Superior temporal gyrus (tissue), 1 donor: ENCODE results near the gene ZNF514.

Source experiments
- DNase-seq: peaks from one replicate; pipeline ENCODE4 v3.0.0-alpha.2; 2016; ENCODE audit errors: extremely low spot score

The ZNF514 gene

DNA sequence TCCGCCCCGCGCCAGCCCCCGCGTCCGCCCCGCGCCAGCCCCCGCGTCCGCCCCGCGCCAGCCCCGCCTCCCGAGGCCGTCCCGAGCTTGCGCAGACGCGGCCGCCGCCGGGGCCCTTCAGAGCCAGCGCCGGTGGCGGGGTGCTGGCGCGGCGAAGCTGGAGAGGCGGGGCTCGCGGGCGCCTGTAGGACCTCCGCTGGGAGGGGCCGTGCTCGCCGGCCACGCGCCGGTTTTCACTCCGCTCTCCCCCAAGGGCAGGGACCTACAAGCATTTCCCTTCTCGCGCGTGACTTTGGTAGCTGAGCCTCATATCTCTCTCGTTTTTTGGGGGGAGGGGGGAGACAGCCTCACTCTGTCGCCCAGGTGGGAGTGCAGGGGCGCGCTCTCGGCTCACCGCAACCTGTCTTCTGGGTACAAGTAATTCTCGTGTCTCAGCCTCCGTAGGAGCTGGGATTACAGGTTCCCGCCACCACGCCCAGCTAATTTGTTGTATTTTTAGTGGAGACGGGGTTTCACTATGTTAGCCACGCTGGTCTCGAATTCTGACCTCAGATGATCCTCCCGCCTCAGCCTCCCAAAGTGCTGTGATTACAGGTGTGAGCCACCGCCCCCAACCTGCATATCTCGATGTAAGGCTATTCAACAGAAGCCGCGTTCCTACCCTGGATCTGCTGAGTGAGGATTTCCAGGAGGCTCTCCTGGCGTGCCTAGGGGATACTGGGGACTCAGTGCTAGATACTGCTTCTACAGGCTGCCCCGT is at the start of gene ZNF514:
TSS of gene ZNF514 (minus strand) at position 159 of the 760 bp plus-strand sequence. CDS start 6,595 bp downstream, outside the sequence.
- DNase-seq, result peak; percentile 72

- no peak for DNase-seq
Observed at GRCh38 chr2:95208106-95208505, 48.5 kb upstream of the ZNF514 start.

DNA sequence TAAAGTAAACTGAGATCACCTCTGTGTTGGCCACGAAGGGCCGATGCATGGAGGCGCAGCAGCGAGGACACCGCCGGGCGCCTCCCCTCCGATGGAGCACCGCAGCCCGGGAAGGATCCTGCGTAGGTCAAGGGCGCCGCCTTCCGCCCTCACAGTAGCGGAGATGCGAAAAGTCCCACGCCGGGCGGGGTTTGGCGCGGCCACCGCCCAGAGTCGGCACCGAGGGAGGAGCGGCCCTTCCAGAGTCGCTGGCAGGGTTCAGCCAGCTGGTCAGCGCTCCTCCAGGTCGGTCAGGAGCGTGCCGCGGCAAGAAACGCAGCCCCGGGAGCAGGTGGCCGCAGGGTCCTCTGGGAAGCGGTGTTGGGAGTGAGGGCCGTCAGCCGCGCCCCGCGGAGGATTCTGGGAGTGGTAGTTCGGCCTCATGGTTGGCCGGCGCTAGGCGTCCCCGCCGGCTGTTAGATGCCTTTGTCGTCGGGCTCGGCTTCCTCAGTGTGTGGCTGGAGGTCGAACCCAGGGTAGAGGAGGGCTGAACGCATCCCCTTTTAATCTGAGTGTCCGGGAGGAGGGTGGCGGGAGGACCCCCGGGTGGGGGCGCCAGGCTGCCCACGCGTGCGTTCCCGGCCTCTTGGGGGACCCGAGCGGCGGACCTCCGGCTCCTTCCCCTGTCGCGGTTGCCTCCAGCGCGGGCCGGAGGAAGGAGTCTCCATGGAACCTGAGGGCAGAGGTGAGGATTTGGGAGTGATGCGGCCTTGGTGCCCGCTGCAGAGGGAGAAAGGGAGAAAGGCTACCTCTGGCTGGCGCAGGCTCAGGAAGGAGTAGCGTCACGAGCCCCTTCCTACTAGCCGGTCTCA is 47.7 kb upstream of the ZNF514 start, which contains the start of gene ZNF892:
TSS of gene ZNF892 (plus strand) at position 411 of the 851 bp plus-strand sequence. CDS start at position 706, 295 bp downstream.
- DNase-seq, result peak; percentile 92

GRCh38 chr2:95206096-95206495 is 46.4 kb upstream of the ZNF514 start:
- no peak for DNase-seq

DNA sequence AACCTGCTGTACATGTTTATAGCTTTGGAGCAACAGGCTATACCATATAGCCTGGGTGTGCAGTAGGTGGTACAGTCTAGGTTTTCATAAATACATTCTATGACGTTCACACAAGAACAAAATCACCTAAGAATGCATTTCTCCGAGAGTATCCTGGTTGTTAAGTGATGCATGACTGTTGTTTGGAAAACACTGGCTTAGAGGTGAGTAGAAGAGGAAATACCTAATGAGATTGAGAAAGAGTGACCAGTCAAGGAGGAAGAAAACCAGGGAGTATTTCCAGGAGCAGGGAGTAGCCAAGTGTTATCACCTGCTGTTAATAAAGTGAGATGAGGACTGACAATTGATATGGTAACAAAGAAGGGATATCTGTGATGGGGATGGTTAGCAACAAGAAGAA is 44.7 kb upstream of the ZNF514 start:
- DNase-seq, result no peak

DNA sequence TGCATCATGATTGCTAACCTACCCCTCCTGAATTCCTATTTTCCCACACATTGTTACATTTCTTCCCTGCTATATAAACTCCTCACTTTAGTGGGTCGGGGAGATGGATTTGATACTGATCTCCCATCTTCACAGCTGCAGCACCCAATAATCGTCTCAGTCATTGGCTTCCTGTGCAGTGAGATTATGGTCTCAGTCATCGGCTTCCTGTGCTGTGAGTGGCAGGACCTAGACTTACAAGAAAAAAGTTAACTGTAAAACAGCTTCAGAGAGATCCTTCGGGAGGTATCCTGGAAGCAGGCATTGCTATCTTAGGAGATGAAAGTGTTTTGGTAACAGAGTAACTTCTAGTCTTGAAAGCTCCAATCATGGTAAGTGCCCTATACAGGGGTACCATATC is 44.3 kb upstream of the ZNF514 start:
- no peak for DNase-seq

GRCh38 chr2:95192956-95193355 is 33.3 kb upstream of the ZNF514 start:
- peak; percentile 64 for DNase-seq

GRCh38 chr2:95185973-95186372 is 26.3 kb upstream of the ZNF514 start:
- DNase-seq, result peak; percentile 11

DNA sequence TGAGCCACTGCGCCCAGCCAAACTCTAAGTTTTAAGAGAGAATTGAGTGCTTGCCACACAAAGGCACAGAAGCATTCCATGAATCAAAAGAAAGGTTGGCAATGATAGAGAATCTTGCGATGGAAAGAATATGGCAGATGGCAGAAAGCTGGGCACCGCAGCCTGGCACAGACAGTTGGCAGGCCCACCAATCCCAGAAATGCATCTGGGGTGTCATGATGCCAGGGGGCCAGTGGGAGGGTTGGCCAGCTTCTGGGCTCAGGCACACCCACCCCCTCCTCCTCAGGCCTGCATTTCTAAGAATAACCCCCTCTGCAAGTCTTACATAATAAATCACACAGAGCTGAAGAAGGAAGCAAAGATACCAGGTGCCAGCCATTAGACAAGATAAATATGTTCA is 25.5 kb upstream of the ZNF514 start:
- peak; percentile 32 for DNase-seq

DNA sequence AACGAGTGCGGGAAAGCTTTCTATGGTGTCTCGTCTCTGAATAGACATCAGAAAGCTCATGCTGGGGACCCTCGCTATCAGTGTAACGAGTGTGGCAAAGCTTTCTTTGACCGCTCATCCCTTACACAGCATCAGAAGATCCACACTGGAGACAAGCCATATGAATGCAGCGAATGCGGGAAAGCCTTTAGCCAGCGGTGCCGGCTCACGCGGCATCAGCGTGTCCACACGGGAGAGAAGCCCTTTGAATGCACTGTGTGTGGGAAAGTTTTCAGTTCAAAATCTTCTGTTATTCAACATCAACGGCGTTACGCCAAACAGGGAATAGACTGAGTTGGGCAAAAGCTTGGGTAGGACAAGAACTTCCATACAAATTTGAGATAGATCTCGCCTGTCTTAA is 22.1 kb upstream of the ZNF514 start:
- DNase-seq, result no peak

DNA sequence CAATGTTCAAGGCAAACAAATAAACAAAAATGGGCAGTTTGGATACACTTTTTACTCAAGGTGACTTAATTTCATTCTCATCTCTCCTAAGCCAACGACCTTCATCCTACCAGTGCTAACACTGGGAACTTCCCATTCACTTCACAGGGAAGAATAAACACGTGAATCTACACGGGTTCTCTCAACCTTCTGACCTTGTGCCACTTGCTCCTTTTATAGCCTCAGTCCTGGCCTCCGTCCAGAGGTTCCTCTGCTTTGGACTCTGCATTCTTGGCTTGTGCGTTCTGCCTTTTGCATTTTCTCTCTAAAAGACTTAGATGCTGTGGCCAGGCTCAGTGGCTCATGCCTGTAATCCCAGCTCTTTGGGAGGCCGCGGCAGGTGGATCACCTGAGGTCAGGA is 19.8 kb upstream of the ZNF514 start:
- no peak for DNase-seq

DNA sequence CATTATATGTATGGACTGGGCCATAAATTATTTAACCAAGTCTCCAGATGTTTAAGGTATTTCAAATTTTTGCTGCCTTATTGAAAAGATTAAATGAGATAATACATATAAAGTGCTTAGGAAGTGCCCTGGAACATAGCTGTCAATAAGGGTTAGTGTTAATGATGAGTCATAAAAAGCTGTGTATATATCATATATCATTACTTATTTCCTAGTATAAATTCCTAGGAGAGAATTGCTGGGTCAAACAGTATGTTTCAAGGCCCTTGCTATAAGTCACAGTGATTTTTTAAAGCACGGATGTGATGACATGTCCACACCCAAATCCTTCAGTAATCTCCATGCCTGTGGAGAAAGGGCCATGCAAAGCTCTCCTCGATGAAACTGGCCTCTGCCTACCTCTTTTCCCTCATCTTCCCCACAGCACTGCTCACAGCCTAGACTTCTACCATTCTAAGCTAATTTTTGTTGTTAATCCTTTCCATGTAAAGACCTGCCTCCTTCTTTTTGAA is 14.4 kb upstream of the ZNF514 start:
- no peak for DNase-seq

- DNase-seq, result no peak
Observed at GRCh38 chr2:95171902-95172301, 12.3 kb upstream of the ZNF514 start.

GRCh38 chr2:95166065-95166763 is 6.6 kb upstream of the ZNF514 start:
- no peak for DNase-seq

DNA sequence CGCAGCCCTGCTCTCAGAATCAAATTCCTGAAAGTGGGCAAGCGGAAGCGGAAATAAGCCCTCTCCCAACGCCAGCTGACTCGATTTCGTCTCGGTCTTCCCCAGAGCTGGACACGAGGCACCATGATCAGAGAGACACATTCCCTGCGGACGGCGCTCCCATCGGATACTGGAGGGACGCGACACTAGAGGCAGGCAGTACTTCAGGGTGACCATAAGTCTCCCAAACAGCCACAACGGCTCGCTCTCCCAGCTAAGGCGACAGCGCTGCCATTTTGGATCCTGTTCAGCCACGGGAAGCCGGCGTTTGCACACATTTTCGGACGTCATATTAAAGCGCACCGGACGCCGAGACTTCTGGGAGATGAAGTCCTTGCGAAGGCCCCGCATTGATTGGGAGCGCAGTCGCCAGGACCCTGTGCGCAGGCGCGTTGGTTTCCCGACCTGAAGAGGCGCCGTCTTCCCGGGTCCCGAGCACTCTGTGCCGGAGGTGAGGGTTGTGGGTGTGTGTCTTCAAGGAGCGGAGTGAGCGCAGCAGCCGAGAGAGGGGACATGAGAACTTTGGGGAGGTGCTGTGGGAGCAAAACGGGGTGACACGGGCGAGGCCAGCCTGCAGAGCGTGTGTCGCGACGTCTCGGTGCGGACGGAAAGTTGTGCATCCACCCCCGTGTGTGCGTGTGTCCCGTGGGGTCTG is 5.9 kb upstream of the ZNF514 start, which contains the start of gene ZNF2:
TSS of gene ZNF2 (plus strand) at position 439 of the 694 bp plus-strand sequence. CDS start 10,418 bp downstream, outside the sequence.
- DNase-seq, result peak; percentile 100

DNA sequence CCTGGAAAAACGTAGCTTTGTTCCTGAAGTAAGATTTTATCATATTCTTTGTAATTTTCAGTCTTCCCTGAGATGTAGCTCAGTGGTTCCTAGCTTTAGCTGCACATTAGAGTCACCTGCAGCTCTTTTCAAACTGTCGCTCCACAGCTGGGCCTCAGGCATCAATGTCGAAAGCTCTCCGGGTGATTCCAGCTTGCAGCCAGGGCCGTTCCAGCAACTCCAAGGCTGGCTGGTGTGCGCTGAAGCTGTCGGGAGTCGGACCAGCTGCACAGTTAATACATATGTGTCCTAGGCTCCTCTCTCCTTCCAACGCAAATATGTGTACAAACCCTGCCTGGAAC is 5.4 kb upstream of the ZNF514 start:
- DNase-seq, result no peak

DNA sequence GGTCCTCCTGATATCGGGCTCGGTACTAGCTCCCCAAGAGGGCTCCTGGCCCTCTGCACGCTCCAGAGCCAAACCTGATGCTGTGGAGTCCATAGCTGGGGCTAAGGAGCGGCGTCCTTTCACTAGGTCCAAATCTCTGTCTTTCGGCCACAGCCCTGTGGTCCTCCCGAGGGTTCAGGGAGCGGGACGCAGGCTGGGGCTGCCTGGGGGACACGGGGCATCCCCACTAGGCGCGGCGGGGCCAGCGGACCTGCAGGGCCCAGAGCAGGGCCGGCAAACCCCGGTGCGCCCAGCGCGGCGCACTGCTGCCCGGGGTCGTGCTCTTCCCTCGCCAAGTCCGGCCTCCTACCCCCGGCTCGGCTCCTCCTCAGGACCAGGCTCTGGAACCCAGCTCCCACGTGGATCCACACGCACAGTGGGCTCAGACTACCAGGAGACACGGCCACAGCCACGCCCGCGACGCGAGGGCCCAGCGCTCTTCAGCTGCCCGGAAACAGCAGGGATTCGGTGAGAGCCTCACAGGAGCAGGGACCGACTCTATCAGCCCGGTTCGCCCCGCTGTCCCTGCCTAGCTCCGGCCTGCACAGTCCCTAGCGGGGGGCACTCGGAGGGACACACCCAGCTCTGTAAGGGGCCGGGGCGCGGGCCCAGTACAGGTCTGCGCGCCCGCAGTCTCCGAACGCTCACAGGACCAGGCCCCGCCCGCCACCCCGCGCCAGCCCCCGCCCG is 593 bp downstream of the ZNF514 start:
- peak; percentile 28 for DNase-seq

DNA sequence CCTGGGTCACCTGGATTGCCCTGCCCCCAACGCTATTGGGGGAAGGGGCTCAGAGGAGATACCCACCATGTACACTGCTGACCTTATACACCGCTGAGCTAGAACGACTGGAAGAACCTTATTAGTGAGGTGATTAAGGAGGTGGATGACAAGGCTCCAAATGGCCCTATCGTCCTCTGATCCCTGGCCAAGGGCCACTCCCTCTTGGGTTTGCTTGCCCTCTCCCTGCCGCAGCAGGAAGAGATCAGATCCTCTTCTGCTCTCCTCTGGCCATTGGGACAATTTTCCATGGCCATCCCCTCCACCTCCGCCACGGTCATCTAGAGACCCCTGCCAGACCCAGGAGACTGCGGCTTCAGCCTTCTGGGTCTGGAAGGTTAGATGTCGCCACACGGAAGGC is 1.2 kb downstream of the ZNF514 start:
- no peak for DNase-seq

- no peak for DNase-seq
Observed at GRCh38 chr2:95149397-95149984, 10.2 kb downstream of the ZNF514 start.

DNA sequence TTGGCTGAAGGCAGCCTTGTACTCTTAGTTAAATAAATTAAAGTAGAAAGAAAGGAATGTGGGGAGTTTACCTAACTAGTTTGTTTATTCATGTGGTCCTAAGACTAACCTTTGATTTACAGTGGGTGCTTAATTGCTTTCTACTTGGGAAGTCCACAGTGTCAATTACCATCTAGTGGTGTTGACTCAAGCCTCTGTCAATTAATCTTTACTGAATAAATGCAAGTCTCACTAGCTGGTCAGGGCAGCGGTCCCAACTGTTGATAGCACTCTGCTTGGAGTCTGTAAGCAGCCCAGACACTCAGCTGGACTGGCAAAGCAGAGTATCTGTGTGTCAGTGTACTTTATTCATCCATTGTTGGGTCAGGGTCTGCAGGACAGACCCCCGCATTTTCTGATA is 15.8 kb downstream of the ZNF514 start:
- no peak for DNase-seq
